ENCODE results near the gene SYNGR2.

Gene SYNGR2, protein sequence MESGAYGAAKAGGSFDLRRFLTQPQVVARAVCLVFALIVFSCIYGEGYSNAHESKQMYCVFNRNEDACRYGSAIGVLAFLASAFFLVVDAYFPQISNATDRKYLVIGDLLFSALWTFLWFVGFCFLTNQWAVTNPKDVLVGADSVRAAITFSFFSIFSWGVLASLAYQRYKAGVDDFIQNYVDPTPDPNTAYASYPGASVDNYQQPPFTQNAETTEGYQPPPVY

GRCh38 chr17:78168242-78168902 is at the start of gene SYNGR2:
Gene SYNGR2, plus strand, starts transcription at chr17:78168581. Its CDS starts 36 bp downstream, at chr17:78168617.
- DNase-seq (ENCODE audit: low spot score): peak; percentile 92

DNA sequence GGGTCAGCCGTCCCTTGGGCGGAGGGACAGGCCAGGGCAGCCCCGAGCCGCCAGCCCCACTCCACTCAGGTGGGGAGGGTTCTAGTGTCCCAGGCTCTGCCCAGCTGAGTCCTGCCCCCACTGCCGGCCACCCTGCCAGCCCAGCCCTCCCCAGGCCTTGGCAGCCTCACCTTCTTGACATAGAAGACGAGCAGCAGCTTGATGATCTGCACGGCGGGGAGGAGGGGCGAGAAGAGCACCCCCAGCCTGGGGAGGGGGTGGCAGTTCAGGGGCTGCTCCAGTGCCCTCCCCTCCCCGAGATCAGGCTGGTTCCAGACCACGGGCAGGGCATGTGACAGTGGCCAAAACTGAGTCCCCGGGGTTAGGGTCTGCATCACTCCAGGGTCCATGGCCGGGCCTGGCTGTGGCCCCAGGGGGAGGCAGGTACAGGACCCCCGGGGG is 49.6 kb upstream of the SYNGR2 start:
- no peak for DNase-seq (ENCODE audit: low spot score)

DNA sequence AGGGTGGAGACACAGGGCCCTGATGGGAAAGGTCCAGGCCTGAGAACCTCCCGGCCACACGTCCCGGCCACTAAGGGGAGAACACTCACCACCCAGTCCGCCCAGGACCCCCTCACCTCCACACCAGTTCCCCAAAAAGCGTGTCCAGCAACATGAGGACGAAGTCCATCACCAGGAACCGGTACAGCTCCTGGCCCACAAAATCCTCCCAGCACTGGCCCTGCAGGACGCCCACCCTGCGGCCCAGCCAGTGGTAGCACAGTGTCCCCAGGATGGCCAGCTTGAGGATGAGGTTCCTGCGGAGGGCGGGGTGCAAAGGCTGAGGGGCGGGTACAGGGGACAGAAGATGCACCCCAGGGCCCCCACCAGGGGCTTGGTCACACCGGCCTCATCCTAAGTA is 47.8 kb upstream of the SYNGR2 start:
- DNase-seq (ENCODE audit: low spot score): no peak

DNA sequence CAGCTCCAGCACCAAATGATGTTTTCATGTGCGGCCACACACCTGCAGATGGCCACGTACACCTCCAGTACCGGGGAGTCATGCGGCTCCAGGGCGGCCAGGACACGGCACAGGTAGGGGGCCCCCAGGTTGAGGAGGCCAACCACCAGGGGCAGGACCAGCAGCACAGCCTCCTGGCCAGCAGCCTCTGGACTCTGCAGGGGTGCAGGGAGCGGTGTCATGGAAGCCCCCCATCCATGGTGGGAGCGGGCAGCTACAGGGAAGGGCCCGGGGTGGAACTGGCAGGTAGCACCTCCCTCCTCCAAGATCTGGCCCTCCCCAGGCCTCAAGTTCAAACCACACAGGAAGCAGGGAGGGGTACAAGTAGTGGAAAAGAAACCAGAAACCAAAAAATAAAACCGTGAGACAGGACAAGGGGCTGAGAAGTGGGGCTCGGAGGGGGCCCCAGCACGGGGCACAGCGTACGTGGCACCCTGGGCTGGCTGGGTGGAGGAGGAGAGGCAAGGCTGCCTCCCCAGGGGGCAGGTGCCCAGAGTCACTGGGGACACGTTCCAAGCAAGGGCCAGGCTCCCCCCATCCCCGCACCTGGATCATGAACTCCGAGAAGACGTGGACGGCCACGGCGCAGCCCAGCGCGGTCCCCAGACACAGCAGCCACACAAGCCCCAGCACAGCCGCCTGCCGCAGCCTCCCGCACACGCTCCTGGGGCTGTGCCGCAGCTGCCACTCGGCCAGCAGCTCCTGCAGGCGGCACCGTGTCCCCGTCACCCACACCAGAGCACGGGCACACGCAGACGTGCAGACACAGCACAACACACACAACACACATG is 47.2 kb upstream of the SYNGR2 start:
- no peak for DNase-seq (ENCODE audit: low spot score)

- DNase-seq (ENCODE audit: low spot score): no peak
These were observed 46.6 kb upstream of the SYNGR2 start for GRCh38 chr17:78121801-78122215.

DNA sequence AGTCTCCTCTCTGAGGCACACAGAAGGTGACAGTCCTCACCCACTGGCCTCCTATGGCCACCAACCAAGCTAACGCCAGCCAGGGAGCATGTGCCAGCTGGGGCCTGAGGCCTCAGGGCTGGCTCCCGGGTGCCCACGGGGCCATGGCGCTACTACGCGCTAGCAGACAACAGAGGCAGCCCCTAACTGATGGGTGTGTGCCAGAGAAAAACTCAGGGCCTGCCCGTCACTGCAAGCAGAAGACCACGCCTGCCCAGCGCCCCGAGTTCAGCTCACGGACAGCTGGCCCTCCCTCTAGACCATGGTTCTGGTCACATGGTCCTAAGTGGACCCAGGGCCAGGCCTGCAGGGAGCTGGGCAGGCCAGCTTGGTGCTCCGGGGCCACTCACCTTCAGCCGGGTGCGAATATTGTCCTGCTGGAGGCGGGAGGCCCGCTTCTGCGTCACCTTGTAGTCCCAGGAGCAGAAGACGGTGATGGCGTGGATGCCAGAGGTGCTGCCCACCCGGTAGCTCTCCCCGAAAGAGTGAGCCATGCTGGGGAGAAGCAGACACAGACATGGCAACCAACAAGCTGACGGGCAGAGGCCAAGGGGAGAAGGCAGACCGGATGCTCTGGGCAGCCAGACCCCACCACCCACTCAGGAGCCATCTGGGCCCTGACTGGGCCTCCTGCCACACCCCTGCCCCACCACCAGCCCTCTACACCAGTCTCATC is 46.0 kb upstream of the SYNGR2 start:
- DNase-seq (ENCODE audit: low spot score): no peak

DNA sequence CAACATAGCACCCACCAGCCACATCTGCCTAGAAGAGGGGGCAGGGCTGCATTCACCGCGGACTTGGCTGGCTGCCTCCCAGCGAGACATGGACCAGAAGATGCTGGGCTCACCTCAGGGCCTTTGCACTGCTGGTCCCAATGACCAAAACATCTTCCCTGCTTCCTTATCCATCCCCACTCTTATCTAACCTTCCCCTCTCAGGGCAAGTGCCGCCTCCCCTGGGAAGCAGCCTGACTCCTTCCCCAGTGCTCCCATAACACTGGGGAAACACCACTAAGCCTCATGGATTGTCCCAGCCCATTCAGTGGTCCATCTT is 45.5 kb upstream of the SYNGR2 start:
- no peak for DNase-seq (ENCODE audit: low spot score)

DNA sequence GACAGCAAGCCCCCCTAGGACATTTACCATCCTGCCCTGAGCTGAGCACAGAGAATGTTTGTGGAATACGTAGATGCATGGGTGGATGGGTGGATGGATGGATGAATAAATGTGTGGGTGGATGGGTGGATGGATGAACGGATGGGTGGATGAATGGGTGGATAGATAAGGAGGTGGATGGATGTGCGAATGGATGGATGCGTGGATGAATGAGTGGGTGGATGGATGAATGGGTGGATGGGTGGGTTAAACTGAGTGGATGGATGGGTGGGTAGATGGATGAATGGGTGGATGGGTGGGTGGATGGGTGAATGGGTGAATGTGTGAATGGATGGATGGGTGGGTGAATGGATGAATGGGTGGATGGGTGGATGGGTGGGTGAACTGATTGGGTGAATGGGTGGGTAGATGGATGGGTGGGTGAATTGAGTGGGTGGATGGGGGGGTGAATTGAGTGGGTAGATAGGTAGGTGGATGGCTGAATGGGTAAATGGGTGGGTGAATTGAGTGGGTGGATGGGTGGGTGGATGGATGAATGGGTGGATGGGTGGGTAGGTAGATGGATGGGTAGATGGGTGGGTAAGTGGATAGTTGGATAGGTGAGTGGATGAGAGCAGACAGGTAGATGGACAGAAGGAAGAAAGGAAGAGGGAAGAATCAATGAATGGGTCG is 45.0 kb upstream of the SYNGR2 start:
- no peak for DNase-seq (ENCODE audit: low spot score)

DNA sequence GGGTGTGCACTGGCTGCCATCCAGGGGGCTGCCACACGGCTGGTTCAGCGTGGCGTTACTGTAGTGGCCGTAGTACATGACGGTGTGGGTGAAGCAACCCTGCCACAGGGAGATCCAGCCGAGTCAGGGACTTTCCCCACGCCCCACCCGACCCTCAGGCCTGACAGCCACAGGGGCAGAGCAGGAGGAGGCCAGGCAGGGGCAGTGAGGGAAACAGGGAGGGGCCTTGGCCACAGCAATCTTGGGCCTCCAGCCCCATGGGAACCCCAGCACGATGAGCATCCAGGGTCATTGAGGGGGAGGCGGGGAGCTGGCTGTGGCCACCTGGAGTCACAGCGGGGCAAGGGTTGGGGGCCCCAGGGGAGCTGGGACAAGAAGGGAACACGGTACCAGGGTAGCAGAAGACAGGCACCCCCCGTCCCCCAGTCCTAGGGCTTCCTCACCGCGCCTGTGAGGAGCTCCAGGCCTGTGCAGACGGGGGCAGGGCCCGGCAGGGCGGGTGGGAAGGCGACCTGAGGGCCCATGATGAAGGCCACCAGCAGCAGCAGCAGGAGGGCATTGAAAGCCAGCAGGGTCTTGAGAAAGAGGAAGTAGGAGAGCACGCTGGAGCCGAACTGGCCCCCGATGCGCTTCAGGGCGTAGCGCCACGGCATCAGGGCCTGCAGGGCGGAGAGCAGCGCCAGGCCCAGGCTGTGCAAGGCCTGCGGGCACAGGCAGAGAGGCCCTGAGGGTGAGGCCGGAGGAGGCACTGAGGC is 44.1 kb upstream of the SYNGR2 start:
- DNase-seq (ENCODE audit: low spot score): no peak

DNA sequence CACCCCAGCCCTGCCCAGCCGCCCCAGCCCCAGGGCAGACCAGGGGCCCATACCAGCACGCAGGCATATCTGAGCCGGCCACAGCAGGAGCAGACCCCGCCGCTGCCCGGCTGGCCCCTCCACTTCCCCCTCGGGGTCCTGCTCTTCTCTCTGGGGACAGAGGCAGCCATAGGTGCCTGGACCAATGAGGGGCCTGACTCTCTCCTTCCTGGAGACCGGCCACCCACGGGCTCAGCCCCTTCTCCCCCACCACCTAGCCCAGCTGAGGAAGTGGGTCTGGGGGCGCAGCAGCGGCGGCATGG is 43.6 kb upstream of the SYNGR2 start:
- DNase-seq (ENCODE audit: low spot score): no peak

GRCh38 chr17:78125138-78125913 is 43.1 kb upstream of the SYNGR2 start:
- no peak for DNase-seq (ENCODE audit: low spot score)

- no peak for DNase-seq (ENCODE audit: low spot score)
These were observed 42.1 kb upstream of the SYNGR2 start for GRCh38 chr17:78125976-78126894.

- DNase-seq (ENCODE audit: low spot score): no peak
These were observed 41.5 kb upstream of the SYNGR2 start for GRCh38 chr17:78126895-78127238.

DNA sequence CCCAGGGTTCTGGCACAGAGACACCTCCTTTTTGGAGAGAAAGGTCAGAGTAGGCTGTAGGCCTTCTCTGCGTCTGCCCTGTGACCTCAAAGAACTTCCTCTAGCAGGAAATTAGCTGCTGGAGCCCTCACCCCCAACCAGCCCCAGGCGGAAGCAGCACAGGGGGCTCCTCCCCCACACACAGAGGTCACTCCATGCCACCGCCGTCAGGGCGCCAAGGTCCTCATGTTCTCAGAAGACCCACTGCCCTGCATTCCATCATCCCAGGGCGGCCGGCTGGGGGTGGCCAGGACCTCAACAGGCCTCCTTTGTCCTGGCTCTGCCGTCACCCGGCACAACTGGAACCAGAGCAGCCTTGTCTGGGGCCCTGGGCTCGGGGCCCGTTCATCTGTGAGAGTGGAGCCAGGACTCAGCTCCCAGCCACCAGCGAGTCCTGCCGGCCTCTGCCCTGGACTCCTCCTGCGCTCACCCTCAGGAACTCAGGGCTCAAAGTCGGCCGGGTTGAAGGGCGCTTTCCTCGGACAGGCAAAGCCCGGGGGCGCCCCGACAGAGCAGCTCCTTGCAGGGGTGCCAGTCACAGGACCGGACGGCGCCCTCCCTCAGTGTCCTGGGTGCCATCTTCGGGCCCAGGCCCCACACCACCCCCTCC is 41.0 kb upstream of the SYNGR2 start:
- DNase-seq (ENCODE audit: low spot score): no peak

DNA sequence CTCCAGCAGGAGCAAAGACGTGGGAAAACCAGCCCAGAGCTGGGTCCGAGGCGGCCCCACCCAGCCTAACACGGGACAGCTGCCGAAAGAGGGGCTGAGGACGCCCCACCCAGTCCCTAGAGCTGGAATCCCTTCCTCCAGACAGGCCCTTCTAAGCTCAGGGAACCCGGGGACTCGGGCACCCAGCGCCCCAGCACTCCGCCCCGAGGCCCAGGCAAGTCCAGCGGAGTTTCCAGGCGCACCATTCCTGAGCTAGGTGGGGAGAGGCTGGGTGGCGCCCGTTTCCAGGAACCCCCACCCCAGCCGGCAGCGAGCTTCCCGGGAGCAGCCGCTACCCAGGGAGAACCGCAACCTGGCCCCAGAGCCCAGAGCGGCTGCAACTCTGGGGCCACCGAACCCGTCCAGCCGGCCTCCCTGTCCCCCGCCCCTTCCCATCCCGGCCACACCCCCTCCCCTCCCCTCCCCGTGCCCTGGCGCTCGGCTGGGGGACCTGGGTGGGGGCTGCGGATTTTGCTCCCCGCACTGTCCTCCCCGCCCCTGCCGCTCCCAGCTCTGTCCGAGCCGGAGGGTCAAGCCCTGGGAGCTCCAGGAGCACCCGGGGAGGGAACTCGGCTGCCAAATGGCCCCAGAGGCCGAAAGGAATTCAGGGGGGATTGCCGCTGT is 40.4 kb upstream of the SYNGR2 start:
- DNase-seq (ENCODE audit: low spot score): no peak

- DNase-seq (ENCODE audit: low spot score): peak; percentile 67
These were observed 39.6 kb upstream of the SYNGR2 start, which contains the start of gene TMC6 for GRCh38 chr17:78128551-78129350. Gene TMC6, minus strand, starts transcription at chr17:78128755. Its CDS starts 1,923 bp downstream, at chr17:78126832.

GRCh38 chr17:78129351-78130089 is 38.9 kb upstream of the SYNGR2 start:
- no peak for DNase-seq (ENCODE audit: low spot score)

Measured in AG08396 (cell line).